Cardiac septum (tissue), 1 donor: ENCODE data around the gene TRPT1. TPM values are rescaled to one million over a fixed set of nuclear protein-coding genes. Genes with fewer than 3 reads are reported as not detected.

Source experiments
- DNase-seq: peaks from one replicate; pipeline ENCODE4 v3.0.0-alpha.2; 2020; ENCODE audit warnings: low spot score
- intact Hi-C: fragments of 100-400 bp; cut with DNase I; formaldehyde crosslinking; loops from one replicate; pipeline ENCODE4 v1.14.0; 2022
- total RNA-seq: library from RNA; stranded (reverse); fragmentation: NEBNext Ultra II Directional; extraction: Animal tissue kit (Norgen Biotek cat#: 25700); gene quantifications from one replicate; pipeline ENCODE4 v1.2.1, GENCODE V29; 2021
- donor health status: DM: no; HTN: no; CAD: no.

TRPT1 gene
- total RNA-seq, 1 donor from 2014 or later = 49.7 TPM

DNA sequence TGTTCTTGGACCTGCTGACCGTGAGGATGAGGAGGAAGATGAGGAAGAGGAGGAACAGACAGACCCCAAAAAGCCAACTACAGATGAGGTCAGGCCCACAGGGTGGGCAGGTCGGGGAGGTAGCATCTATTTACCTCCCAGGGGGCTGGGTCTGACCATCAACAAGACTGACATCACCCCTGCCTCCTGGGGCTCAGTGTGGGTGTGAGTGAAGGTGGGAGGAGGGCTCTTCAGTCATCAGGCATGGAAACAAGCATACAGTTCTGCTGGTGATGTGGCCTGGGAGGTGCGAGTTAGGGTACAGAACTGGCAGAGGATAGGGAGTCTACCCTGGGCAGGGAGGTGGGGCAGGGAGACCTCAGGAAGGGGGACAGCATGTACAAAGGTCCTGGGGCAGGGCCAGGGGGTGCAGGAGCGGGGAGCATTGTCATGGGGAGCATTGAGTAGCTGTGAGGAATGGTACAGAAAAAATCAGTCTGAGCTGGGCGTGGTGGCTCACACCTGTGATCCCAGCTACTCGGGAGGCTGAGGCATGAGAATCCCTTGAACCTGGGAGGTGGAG is 34.2 kb upstream of the TRPT1 start:
- intact Hi-C loops = no loop called here
- no peak for DNase-seq

DNA sequence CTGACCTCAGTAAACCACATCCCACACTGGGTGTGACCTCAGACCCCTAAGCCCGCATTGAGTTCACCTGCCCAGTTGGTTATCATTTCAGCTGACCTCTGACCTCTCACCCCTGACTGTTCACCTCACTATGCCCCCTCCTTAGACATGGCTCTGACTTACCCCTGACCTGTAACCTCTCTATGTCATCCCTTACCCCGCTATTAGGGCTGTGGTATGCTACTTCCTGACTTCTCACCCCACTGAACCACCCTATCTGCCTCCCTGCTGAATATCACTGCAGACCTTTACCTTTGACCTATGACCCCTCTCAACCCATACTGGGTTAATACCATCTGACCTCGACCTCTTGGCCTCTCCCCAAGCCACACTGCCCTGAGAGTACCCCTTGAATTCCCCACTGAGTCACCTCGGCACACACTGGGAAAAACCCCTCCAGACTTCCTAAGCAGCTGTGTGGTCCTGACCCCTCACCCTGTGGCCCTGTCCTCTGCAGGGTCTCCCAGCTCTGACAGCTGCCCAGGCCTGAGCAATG is 33.6 kb upstream of the TRPT1 start:
- no peak for DNase-seq
- intact Hi-C loops = no loop called here

DNA sequence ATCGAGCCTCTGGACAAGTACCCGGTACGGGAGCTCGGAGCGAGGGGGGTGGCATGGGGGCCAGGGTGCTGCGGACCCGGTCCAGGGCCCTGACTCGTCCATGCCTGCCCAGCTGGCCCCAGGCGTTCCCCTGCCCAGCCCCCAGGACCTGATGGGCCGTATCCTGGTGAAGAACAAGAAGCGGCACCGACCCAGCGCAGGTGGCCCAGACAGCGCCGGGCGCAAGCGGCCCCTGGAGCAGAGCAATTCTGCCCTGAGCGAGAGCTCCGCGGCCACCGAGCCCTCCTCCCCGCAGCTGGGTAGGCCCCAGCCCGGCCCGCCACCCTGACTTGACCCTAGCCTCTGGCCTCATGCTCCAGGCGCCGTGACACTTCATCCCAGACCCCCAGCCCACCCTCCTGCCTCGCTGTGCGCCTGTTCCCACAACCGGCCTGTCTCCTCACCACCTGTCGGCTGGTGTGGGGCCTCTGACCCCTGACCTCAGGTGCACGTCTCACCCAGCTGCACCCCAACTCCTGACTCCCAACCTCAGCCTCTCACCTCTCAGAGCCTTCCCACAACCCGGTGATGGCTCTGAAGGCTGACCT is 33.1 kb upstream of the TRPT1 start:
- no peak for DNase-seq
- intact Hi-C loops = no loop called here

DNA sequence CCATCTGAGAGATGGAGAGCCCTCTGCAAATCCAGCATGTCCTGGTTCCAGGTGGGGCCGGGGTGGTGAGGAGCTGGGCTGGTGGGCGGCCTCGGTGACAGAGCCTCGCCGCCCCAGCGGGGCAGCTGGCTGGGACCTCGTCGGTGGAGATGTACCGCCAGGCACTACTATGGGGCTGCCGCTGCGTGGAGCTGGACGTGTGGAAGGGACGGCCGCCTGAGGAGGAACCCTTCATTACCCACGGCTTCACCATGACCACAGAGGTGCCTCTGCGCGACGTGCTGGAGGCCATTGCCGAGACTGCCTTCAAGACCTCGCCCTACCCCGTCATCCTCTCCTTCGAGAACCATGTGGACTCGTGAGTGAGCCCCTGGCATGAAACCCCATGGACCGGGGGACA is 32.4 kb upstream of the TRPT1 start:
- intact Hi-C loops = no loop called here
- DNase-seq = no peak

DNA sequence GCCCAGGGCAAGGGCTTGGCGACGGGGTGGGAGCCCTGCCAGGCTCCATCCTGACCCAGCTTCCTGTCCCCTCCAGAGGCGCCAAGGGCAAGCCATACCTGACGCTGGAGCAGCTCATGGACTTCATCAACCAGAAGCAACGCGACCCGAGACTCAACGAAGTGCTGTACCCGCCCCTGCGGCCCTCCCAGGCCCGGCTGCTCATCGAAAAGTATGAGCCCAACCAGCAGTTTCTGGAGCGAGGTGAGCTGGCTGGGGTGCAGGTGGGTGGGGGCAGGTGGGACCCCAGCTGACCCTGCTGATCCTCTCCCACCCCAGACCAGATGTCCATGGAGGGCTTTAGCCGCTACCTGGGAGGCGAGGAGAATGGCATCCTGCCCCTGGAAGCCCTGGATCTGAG is 30.3 kb upstream of the TRPT1 start:
- no peak for DNase-seq
- intact Hi-C loops = no loop called here

DNA sequence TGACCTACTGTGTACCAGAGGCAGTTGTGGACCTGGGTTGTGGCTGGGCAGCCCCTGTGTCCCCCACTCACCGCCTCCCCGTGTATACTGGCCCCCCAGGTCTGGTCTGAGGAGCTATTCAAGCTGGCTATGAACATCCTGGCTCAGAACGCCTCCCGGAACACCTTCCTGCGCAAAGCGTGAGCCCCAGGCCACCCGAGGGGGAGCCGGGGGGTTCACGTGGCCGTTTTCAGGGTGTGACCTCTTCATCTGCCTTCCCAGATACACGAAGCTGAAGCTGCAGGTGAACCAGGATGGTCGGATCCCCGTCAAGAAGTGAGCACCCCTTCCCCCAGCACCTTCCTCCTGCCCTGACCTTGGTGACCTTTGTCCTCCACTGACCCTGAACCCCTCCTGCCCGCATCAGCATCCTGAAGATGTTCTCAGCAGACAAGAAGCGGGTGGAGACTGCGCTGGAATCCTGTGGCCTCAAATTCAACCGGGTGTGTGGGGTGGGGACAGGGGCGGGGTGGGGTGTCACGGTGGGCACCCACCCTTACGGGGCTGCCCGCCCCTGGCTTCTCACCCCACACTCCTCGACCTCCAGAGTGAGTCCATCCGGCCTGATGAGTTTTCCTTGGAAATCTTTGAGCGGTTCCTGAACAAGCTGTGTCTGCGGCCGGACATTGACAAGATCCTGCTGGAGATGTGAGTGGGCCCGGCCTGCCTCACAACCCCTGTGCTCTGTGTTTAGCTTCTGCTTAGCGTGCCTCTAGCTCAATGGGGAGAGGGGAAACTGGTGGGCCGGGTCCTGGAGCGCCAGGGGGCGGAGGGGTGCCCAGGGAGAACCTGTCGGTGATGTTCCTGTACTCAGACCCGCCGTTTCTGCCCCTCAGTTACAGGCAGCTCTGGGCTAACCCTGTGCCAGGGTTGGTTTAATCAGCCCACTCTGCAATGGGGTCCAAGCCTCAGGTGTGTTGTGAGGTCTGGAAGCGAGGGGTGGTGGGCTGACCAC is 29.4 kb upstream of the TRPT1 start:
- intact Hi-C loops = no loop called here
- no peak for DNase-seq

DNA sequence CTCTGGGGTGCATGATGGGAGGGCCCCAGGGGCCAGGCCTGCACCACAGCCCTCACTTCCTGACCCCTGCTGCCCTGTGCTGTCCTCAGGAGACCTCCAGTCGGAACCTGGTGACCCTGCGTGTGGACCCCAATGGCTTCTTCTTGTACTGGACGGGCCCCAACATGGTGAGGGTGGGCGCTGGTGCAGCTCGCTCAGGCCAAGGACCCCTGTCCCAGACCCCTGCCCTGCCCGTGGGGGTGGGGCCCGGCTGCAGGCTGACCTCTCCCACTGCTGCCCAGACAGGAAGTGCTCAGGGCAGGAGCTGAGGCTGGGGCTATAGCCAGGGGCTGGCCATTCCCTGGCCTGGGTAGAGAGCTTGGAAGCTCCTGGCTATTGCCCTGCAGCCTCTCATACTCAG is 28.3 kb upstream of the TRPT1 start:
- DNase-seq = no peak
- intact Hi-C loops = loop anchor here (5.0 kb wide), 1 partner anchor 48 kb away; the partner anchor contains the start of gene CATSPERZ

DNA sequence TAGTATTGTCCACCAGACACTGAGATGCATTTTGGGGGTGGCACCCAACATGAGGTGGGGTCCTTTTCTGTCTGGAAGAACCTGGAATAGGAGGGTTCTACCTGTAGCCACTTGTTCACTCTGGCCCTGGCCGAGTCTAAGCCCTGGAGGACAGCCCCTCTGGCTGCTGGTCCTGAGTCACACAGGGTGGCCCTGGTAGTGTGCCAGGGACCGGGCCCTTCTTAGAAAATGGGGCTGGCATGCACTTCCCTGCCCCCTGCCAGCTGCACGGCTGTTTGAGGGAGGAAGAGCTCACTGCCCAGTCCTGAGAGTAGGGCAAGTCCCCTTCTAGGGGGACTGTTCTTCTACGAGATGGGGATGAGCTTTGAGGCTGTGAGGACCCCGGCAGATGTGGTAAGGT is 27.5 kb upstream of the TRPT1 start:
- intact Hi-C loops = loop anchor here (5.0 kb wide), 1 partner anchor 49 kb away; the partner anchor contains the start of gene CATSPERZ
- no peak for DNase-seq

DNA sequence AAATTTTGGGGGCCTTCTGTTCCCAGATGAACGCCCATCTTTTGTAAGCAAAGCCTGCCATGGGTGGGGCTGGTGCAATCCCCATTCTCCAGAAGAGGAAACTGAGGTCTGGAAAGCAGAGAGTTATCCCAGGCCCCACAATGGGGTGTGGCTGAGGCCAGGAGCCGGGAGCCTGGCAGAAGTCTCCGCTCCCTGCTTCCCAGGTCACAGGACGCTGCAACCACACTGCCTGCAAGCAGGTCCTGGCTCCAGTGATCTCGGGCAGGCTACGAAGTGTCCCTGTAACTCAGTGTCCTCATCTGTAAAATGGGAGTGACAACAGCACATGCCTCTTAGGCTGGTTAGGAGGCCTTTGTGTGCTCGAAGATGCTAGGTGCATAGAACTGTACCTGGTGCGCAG is 27.1 kb upstream of the TRPT1 start:
- intact Hi-C loops = loop anchor here (5.0 kb wide), 1 partner anchor 49 kb away; the partner anchor contains the start of gene CATSPERZ

DNA sequence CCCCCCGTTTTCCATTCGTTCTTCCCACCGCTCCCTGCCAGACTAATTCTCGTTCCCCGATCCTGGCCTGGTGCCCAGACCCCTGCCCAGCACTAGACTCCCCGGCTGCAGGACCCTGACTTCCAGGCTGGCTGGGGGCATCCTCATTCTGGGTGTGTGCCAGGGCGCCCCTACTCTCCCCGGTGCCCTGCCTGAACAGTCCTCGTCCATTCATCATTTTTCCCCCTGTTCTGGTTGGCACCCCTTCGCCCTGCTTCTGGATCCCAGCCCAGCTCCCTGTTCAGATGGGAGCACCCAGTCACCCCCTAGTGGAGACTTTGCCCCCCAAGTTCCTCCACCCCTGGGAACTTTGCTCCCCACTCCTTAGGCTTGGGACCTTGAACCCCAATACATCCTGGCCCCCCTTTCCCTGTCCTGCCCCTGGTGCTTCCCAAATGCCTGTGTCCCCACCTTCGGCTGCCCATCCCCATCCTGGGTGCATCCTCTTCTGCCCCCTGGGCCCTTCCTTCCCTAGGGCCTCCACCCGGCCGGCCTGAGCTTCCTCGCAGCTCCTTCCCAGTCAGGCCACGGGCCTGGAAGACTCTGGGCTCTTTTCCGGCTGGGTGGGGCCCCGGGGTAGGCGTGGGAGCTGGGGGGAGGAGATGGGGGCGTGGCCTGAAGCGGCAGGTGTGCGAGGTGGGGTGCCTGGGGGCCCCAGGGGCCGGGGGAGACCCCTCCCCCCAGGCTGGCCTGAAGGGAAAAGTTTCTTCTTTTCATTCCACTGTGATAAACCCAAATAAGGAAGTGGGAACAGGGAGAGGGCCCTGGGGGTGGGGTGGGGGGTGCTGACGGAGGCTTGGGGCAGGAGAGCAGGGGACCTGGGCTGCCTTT is 26.3 kb upstream of the TRPT1 start:
- no peak for DNase-seq
- intact Hi-C loops = loop anchor here (5.0 kb wide), 1 partner anchor 50 kb away; the partner anchor contains the start of gene CATSPERZ

More for the DNA sequence above, 27.1 kb upstream of the TRPT1 start:
- DNase-seq = no peak

DNA sequence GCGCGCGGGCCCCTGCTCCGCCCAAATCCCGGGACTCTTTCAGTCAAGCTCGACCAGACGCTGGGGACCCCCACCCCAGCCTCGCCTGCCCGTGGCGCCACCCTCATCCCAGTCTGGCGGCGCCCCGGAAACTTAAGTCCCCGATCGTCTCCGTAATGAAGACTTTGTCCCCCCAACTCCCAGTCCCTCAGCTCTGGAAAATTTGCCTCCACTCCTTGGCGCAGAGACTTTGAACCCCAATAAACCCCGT is 25.7 kb upstream of the TRPT1 start:
- intact Hi-C loops = loop anchor here (5.0 kb wide), 1 partner anchor 51 kb away; the partner anchor contains the start of gene CATSPERZ
- DNase-seq = no peak

DNA sequence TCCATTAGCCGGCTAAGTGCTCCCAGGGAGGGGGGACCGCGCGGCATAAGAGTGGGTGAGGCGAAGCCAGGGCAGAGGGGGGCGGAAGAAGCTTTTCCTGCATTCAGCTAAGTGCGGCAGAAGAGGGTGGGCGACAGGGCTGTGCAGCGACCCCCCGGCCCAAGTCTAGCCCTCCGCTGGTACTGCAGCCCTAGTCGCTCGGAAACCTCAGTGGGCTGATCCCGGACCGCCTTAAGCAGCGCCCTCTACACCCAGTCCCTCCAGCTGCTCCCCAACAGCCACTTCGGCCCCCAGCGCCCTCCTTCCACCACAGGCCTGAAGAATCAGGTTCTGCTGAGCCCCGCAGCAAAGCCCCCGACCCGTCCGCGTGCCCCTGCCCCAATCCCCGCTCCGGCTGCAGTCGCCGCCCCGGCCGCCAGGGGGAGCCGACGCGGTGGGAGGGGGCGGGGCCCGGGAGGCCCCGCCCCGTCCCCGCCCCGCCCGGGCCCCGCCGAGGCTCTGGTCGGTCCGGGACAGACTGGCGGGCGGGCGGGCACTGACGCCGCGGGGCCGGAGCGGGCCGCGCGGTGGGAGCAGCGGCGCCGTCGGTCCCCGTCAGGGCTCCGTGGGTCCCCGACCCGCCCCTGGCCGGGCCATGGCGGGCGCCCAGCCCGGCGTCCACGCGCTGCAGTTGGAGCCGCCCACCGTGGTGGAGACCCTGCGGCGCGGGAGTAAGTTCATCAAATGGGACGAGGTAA is 25.2 kb upstream of the TRPT1 start, which contains the start of gene PLCB3:
Gene PLCB3 (plus strand): TSS at position 515 of the 737 bp plus-strand sequence. CDS start 120 bp downstream, at position 635.
- no peak for DNase-seq
- intact Hi-C loops = loop anchor here (5.0 kb wide), 1 partner anchor 51 kb away; the partner anchor contains the start of gene CATSPERZ

DNA sequence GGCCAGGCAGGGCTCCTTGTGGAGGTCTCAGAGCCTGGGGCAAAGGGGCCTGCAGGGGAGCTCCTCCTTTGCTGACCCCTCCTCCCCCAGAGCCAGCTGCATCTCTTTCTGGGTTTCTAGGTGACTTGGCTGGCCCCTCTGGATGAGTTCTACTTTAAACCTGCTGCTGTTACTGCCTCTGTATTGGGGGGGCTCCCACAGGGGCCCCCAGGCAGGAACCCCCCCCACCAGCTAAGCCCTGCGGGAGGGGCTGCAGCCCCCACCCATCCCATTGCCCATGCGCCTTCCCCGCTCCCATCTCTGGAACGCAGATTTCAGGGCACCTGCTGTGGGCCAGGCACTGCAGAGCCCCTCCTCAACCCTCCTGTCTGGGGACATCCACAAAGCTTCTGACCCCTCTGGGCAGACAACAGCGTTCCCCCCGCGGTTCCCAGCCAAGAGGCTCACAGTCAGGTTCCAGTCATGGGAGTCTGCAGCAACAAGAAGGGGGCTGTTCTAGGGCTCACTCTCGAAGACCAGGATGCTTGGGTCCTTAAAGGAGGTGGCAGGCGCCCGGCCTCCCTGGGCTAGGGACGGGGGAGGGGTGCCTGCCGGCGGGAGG is 24.5 kb upstream of the TRPT1 start:
- intact Hi-C loops = loop anchor here (5.0 kb wide), 1 partner anchor 52 kb away; the partner anchor contains the start of gene CATSPERZ
- DNase-seq = no peak

DNA sequence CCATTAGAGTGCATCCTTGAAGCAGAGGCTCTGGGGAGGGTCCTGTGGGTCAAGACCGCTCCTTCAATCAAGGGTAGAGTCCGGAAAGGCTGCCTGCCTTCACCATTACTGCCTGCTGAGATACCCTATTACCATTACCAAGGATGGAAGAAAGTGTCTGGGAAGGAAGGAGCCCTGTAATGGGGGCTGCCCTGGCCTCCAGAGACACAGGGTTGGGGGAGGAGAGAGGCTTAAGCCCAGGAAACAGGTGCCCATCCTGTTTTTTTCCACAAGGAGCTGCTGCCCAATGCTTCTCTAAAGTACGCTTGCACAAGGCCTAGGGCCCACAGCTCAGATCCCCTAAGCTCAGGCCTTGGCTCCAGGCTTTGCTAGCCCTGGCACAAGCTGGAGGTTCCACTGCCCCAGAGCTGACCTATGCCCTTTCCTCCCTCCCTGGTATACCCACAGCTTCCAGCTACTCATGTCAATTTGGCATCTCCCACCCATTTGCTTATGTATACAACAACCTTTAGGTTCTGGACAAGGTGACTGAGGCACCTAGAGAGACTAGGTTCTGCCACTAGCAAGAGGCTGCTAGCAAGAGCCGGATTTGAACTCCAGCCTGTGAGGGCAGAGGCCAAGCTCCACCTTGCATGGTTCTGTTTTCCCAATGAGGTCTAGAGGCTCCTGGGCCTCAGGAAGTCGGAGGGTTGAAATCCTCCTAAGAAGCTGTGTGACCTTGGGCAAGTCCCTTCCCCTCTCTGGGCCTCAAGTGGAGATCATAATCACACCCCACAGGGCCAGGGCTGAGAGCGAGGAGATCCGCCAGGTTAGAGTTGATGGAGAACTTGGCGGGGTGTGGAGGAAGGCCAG is 23.8 kb upstream of the TRPT1 start:
- no peak for DNase-seq
- intact Hi-C loops = loop anchor here (5.0 kb wide), 1 partner anchor 53 kb away; the partner anchor contains the start of gene CATSPERZ

DNA sequence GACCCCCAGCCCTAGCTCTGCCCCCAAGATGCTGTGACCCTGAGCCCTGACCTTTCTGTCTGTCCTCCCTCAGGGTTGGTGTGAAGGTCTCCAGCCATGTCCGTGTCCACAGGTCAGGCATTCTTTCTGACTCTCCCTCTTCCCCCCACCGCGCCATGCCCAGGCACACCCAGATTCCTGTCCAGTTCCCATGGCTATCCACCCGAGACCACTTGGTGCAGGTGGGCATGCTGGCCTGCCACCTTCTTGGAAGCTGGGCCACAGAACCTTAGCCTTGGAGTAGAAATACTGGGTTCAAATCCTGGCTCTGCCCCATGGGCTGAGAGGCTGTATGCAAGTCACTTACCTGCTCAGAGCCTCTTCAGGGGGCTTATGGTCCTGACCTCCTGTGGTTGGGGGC is 23.1 kb upstream of the TRPT1 start:
- no peak for DNase-seq
- intact Hi-C loops = no loop called here

DNA sequence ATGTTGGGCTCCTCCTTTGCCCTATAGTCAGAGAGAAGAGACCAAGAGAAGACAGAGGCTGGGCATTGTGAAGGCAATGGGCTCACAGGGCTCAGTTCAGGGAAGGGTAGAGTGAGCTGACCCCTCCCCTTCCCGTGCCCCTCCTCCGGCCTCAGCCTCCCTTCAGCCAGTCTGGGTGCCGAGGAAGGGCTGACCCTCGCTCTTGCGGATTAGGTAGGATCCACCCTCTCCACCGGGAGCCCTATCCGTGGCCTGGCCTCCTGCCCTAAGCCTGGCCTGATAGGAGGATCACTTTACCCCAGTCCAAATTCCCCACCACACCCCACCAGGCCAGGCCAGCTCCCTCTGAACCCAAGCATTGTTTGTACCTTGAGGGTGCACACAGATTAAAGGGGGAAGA is 22.6 kb upstream of the TRPT1 start:
- intact Hi-C loops = no loop called here
- DNase-seq = no peak
